Omental fat pad (tissue), 4 donors: Measurements from ENCODE around the gene RREB1. TPM values are rescaled to one million over a fixed set of nuclear protein-coding genes. Genes with fewer than 3 reads are reported as not detected.

Experiments
- ATAC-seq: fragments of 150-250 bp; one replicate; pipeline ENCODE4 v1.9.1; 2016; ENCODE audit warnings: mild to moderate bottlenecking, moderate library complexity; ENCODE audit not compliant: low FRiP score
- DNase-seq: peaks from one replicate; pipeline ENCODE4 v3.0.0-alpha.2; 2019; ENCODE audit warnings: low spot score
- CTCF ChIP-seq, 3 donors: fragments of 450-650 bp; IDR thresholded peaks; one replicate each; pipeline ENCODE4 v1.5.1; 2016 to 2017; ENCODE audit warnings: antibody characterized with exemption in 3 of 3, mild to moderate bottlenecking in 3 of 3, moderate library complexity in 2 of 3
- total RNA-seq, 4 donors: library from RNA; depleted of rRNA; stranded (reverse); fragments of >200 nt; gene quantifications; one replicate each; pipeline ENCODE4 v1.1.0, GENCODE V29; 2016

The RREB1 gene
- total RNA-seq, 4 donors from 2014 or later, result 24.9 to 48.1 (median 40.6) TPM

- no peak for DNase-seq
- TF ChIP-seq CTCF (IDR thresholded peaks at IDR 0.05), result no peak
- no peak for ATAC-seq
Observed at GRCh38 chr6:7131390-7131789, 23.6 kb downstream of the RREB1 start.

DNA sequence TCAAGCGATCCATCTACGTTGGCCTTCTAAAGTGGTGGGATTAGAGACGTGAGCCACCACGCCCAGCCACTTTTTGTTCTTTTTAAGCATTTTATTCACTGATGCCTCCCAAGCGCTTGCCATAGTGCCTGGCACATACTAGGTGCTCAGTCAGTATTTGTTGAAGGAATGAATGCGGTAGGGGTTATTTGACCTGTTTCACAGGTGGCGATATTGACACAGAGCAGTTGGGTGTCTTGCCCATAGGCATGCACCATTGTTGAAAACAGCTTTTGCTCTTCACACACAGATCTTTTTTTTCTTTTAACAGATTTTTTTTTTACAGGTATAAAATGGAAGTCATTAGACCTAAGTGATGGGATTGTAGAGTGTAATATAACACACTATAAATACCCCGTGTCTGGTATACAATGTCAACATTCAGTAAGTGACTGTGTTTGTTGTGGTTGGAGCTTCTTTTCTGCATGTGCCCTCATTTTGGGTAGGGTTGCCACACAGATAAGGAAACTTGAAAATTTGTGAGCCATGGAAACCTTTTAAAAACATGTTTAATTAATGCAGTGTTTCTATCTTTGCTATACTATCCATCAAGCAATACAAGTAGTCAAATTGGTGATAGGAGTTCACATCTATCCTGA lies 24.8 kb downstream of the RREB1 start:
- no peak for TF ChIP-seq CTCF (IDR thresholded peaks at IDR 0.05)
- DNase-seq (no peak), ATAC-seq (no peak)

DNA sequence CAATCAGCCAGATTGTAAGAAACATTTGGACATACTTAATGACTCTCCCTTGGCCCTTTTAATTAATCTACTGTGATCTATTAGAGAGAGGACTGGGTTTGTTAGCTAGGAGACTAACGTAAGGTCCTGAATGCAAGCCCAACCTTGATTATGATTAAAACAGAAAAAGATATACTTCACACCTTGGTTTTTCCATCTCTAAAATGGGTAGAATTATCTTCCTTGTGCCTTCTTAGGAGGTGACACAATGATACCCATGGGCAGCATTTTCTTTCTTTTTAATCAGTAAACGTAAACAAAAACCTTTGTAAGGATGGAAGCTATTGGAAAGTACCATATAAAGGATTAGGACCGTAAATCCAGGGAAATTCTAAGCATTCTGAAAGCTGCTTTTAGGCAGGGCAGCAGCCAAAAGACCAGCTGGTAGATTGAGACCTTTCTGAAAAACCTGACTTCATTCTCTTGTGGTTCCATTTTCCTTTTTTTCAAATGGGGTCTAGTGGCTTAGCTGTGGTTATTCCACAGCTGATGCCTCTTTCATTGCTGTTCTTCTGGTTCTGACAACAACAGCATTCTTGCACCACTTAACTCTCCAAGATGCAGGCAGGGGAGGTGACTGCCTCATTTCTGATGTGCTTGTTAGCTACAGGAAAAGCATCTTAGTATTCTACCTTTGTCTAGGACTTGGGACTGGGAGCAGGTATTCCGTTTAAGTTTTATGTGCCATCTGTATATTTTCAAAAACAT lies 27.4 kb downstream of the RREB1 start:
- TF ChIP-seq CTCF (IDR thresholded peaks at IDR 0.05), result no peak
- no peak for ATAC-seq
- no peak for DNase-seq

GRCh38 chr6:7135755-7136154 lies 28.0 kb downstream of the RREB1 start:
- DNase-seq, result no peak
- no peak for TF ChIP-seq CTCF (IDR thresholded peaks at IDR 0.05)
- no peak for ATAC-seq

- TF ChIP-seq CTCF (IDR thresholded peaks at IDR 0.05), result no peak
- ATAC-seq, result no peak
- DNase-seq, result no peak
Observed at GRCh38 chr6:7136859-7137334, 29.1 kb downstream of the RREB1 start.

- ATAC-seq, result no peak
- TF ChIP-seq CTCF (IDR thresholded peaks at IDR 0.05), result no peak
- DNase-seq, result no peak
Observed at GRCh38 chr6:7137335-7138045, 29.7 kb downstream of the RREB1 start.
